BE2C (cell line): ENCODE results near the gene MTX1.
A peak's percentile ranks its signal among the peaks of the same experiment; 100 is the strongest.

Experiments
- DNase-seq: peaks from one replicate; pipeline ENCODE4 v3.0.0-alpha.2; 2020
- H3K27me3 ChIP-seq: fragments of 250-450 bp; sonication (Bioruptor Pico); 2 replicates; pipeline ENCODE4 v1.5.1; 2020; ENCODE audit warnings: mild to moderate bottlenecking
- H3K36me3 ChIP-seq: fragments of 250-450 bp; sonication (Bioruptor Pico); 2 replicates; pipeline ENCODE4 v1.5.1; 2020; ENCODE audit warnings: mild to moderate bottlenecking
- H3K4me1 ChIP-seq: fragments of 250-450 bp; sonication (Bioruptor Pico); 2 replicates; pipeline ENCODE4 v1.5.1; 2020
- H3K4me3 ChIP-seq: 2 replicates; pipeline ENCODE4 v1.5.1; 2011; ENCODE audit warnings: low read depth, low read length
- H3K9me3 ChIP-seq: fragments of 250-450 bp; sonication (Bioruptor Pico); 2 replicates; pipeline ENCODE4 v1.5.1; 2020
- TF ChIP-seq, protein P1 (sequence below): IDR thresholded peaks from 2 replicates; pipeline ENCODE4 v1.5.1; 2012; ENCODE audit warnings: mild to moderate bottlenecking, low read depth, low read length

MTX1 gene

DNA sequence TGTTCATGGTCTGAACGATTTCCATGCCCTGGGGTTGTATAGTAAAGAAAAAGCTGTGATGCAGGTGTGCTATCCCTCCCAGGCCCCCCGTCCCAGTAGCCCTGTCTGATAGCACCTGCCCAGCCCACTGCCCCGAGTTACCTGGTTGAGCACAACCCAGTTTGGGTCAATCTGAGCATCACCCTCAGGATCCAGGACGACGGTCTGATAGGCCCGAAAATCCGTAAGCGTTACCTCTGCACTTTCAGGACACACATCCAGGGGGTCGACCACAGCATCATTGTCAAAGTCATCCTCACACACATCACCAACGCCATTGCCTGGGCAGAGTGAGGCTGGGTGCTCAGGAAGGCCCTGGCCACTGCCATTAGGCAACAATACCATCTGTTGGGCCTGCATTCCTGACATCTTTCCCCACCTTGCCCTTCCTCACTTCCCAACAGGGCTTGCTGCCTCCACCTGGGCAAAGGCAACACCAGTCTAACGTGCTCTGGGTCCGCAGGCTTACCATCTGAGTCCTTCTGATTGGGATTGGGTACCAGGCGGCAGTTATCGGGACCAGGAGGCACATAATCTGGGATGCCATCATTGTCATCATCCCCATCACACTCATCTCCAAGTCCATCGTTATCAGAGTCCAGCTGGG is 10.5 kb upstream of the MTX1 start:
- Histone ChIP-seq H3K36me3 (peaks cover 20% of the 10 kb centered on the region), H3K27me3 (no peaks in the 10 kb centered on the region), H3K9me3 (no peaks in the 10 kb centered on the region), H3K4me1 (peaks cover 7% of the 10 kb centered on the region), H3K4me3 (no peak overlapping the region)
- TF ChIP-seq, protein P1, sequence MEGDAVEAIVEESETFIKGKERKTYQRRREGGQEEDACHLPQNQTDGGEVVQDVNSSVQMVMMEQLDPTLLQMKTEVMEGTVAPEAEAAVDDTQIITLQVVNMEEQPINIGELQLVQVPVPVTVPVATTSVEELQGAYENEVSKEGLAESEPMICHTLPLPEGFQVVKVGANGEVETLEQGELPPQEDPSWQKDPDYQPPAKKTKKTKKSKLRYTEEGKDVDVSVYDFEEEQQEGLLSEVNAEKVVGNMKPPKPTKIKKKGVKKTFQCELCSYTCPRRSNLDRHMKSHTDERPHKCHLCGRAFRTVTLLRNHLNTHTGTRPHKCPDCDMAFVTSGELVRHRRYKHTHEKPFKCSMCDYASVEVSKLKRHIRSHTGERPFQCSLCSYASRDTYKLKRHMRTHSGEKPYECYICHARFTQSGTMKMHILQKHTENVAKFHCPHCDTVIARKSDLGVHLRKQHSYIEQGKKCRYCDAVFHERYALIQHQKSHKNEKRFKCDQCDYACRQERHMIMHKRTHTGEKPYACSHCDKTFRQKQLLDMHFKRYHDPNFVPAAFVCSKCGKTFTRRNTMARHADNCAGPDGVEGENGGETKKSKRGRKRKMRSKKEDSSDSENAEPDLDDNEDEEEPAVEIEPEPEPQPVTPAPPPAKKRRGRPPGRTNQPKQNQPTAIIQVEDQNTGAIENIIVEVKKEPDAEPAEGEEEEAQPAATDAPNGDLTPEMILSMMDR: no peak
- DNase-seq: no peak

DNA sequence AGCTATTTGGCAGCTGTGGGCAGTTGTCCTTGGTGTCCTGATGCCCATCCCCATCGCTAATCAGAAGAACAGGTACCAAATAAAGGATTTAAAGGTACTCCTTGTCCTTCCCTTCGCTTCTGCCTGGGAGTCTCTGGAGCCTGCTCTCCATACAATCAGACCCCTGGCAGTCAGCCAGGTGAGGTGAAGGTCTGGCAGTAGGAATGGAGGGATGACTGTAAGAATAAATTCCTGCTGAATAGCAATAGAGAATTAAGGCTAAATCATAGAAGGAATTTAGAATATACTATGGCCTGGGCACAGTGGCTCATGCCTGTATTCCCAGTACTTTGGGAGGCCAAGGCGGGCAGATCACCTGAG is 10.0 kb upstream of the MTX1 start:
- peaks cover 20% of the 10 kb centered on the region for H3K36me3 ChIP-seq

DNA sequence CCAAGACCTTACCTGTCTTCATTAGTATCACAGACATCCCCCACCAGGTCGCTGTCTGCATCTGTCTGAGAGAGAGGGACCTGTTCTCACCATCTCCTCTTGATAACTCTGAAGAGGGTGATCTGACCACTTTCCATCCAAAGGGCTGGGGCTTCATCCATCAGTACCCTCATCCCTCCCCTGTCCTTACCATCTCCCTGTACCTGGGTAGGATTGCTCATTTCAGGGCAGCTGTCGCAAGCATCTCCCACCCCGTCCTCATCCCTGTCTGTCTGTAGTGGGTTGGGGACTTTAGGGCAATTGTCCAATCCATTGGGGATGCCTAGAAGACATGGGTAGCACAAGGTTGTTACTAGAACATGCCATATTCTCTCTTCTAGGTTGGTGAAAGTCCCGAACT is 8.7 kb upstream of the MTX1 start:
- peaks cover 4% of the 10 kb centered on the region; the same call in 1 of the 2 replicates for H3K4me1 ChIP-seq
- TF ChIP-seq, protein P1: no peak
- H3K36me3 ChIP-seq: peaks cover 20% of the 10 kb centered on the region
- no peaks in the 10 kb centered on the region for H3K9me3 ChIP-seq
- no peaks in the 10 kb centered on the region for H3K27me3 ChIP-seq
- DNase-seq: no peak
- H3K4me3 ChIP-seq: no peak overlapping the region

More for the DNA sequence above, 10.0 kb upstream of the MTX1 start:
- DNase-seq: peak; percentile 59
- TF ChIP-seq, protein P1: no peak
- Histone ChIP-seq H3K4me3 (no peak overlapping the region), H3K27me3 (no peaks in the 10 kb centered on the region), H3K9me3 (no peaks in the 10 kb centered on the region), H3K4me1 (peaks cover 4% of the 10 kb centered on the region; the same call in 1 of the 2 replicates)

DNA sequence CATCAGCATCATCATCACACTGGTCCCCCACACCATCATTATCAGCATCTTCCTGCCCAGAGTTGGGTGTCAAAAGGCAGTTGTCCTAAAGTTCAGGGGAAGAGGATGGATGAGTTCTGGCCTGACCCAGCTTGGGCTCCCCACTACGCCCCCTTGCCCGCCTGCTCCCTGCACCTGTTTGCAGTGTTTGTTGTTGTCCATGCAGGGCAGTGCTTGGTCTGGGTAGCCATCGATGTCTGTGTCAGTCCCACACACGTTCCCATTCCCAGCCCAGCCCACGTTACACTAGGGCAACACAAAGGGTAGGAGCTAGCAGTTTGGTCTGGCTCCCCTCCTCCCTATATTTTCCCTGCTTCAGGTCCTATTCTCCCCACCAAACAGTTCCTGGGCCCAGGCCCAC is 7.6 kb upstream of the MTX1 start:
- no peaks in the 10 kb centered on the region for H3K9me3 ChIP-seq
- H3K27me3 ChIP-seq: no peaks in the 10 kb centered on the region
- no peak overlapping the region for H3K4me3 ChIP-seq
- H3K4me1 ChIP-seq: peaks cover 1% of the 10 kb centered on the region; the same call in 1 of the 2 replicates
- DNase-seq: no peak
- TF ChIP-seq, protein P1: no peak
- peaks cover 20% of the 10 kb centered on the region for H3K36me3 ChIP-seq

DNA sequence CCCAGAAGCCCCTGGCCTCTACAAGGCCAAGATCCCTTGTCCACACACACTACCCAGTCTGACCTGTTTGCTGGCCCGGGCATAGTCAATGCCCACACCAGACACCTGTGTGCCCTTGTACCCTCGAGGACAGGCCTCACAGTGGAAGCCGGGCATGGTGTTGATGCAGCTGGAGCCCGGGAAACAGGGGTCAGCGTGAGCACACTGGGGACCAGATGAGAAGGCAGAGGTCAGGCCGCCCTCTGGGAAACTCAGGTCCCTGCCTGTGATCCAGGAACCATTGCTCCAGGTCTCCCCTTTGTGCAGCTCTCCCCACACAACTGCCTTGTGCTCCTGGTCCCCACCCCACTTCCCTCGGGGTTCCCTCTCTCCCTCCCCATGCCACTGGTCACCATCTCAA is 6.3 kb upstream of the MTX1 start:
- Histone ChIP-seq H3K36me3 (peaks cover 20% of the 10 kb centered on the region), H3K9me3 (no peaks in the 10 kb centered on the region), H3K27me3 (no peaks in the 10 kb centered on the region), H3K4me3 (no peak overlapping the region), H3K4me1 (peaks cover 3% of the 10 kb centered on the region)
- TF ChIP-seq, protein P1: no peak
- DNase-seq: no peak

DNA sequence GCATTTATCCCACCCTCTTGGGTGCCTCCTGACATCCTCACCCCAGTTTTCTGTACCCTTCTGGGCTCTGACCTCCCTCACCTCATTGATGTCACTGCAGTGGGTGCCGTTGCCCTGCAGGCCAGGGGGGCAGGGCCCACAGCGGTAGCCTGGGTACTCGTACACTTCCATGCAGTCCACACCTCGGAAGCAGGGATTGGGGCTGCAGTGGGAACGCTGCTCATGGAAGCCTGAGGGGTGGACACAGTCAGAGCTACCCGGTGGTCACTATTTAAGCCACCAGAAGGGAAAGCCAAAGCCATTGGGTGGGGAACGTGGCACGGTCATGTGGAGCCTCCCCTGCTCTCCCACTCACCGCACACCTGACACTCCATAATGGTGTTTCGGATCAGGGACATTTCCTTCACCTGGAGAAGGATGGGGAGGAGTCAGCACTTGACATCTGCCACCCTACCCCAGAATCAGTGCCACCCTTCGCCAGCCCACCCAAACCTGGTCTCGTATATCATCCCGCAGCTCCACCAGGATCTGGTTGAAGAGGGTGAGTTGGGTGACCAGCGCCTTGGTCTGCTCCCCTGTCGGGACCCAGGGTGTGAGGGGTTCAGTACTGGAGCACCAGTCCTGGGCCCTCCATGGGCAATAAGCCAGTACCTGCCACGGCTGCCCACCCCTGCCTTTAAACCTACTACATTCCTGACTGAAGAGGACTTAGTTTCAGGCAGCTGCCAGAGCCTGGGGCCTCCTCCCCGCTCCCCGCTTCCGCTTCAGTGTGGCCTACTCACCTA is 5.6 kb upstream of the MTX1 start:
- Histone ChIP-seq H3K27me3 (no peaks in the 10 kb centered on the region), H3K4me1 (peaks cover 7% of the 10 kb centered on the region), H3K4me3 (no peak overlapping the region), H3K9me3 (no peaks in the 10 kb centered on the region), H3K36me3 (peaks cover 18% of the 10 kb centered on the region)
- no peak for DNase-seq
- TF ChIP-seq, protein P1: no peak
